Cardiac muscle cell (in vitro differentiated cells and primary cell): Measurements from ENCODE around the gene MPV17. TPM values are rescaled to one million over a fixed set of nuclear protein-coding genes. Genes with fewer than 3 reads are reported as not detected.

Experiments
- DNase-seq, 2 donors: peaks; one replicate each; pipeline versions ENCODE4 v3.0.0 to v3.0.0-alpha.2; 2010 to 2017; ENCODE audit warnings: low read depth in 1 of 2, low spot score in 1 of 2
- H3K27ac ChIP-seq: fragments of 200-600 bp; sonication (generic); 2 replicates; pipeline ENCODE4 v1.5.1; 2016
- H3K27me3 ChIP-seq: fragments of 200-600 bp; sonication (generic); 2 replicates; pipeline ENCODE4 v1.6.0; 2016; ENCODE audit warnings: control low read depth
- H3K36me3 ChIP-seq: fragments of 200-600 bp; sonication (generic); 2 replicates; pipeline ENCODE4 v1.5.1; 2016; ENCODE audit warnings: control low read depth
- H3K4me1 ChIP-seq: fragments of 200-600 bp; sonication (generic); 2 replicates; pipeline ENCODE4 v1.8.1; 2017; ENCODE audit warnings: low read depth, mild to moderate bottlenecking, mixed run types
- H3K4me3 ChIP-seq: fragments of 200-600 bp; sonication (generic); 2 replicates; pipeline ENCODE4 v1.5.1; 2016; ENCODE audit warnings: mild to moderate bottlenecking
- H3K9me3 ChIP-seq: fragments of 200-600 bp; sonication (generic); 2 replicates; pipeline ENCODE4 v1.5.1; 2017; ENCODE audit warnings: low read depth, mild to moderate bottlenecking, control low read depth
- polyA plus RNA-seq: library from polyadenylated mRNA; unstranded; fragments of >200 nt; fragmentation: Nextera tagmentation; extraction: Ambion mirVana; gene quantifications from 2 replicates; pipeline ENCODE4 v1.2.1, GENCODE V29; 2016
- total RNA-seq: library from RNA; depleted of rRNA; stranded (reverse); fragments of >200 nt; gene quantifications from 2 replicates; pipeline ENCODE4 v1.2.3, GENCODE V29; 2016
- TF ChIP-seq, protein P1 (sequence below): IDR thresholded peaks from 2 replicates; pipeline ENCODE4 v1.5.1; 2012; ENCODE audit warnings: low read depth, mild to moderate bottlenecking, low read length

MPV17 gene
- total and polyA plus RNA-seq, 2 experiments from 2014 or later = 70.8 to 88.7 TPM

DNA sequence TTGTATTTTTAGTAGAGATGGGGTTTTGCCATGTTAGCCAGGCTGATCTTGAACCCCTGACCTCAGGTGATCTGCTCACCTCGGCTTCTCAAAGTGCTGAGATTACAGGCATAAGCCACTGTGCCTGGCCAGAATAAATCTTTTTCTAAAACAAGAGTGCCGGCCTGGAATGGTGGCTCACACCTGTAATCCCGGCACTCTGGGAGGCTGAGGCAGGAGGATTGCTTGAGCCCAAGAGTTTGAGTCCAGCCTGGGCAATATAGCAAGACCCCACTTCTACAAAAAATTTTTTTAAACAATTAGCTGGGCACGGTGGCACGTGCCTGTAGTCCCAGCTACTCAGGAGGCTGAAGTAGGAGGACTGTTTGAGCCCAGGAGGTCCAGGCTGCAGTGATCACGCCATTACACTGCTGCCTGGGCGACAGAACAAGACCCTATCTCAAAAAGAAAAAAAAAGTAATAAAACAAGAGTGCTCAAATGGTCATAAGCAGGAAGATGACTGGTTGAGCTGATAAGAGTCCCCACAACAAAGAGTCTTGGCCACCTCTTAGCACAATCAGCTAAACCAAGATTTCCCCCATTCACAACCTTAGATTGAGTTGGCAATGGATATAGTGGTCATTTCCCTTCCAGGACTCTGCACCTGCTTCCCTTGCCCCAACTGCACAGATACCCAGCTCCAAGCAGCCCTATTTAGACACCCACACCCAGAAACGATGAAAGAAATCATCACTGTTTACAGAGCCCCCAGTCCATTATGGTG is 8.8 kb downstream of the MPV17 start:
- H3K36me3 ChIP-seq = no peaks in the 10 kb centered on the region
- DNase-seq = no peak

DNA sequence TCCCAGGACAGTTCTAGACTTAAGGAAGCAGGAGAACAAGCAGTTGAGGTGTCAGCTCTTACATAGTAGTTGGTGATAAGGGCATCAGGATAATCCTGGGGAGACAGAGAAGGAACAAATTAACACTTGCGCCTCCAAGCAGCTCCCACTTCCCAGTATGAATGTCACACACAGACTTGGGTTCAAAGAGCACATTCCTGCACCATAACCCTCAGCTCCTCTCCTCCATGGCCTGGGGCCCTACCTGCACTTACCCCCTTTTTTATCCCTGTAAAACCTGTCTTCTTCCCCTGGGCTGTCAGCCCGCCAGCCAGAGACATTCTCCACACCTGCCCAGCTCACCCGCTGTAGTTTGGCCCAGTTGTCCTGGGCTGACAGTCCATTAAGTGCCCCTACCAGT is 10.7 kb downstream of the MPV17 start:
- H3K36me3 ChIP-seq = no peaks in the 10 kb centered on the region
- no peaks in the 10 kb centered on the region for H3K9me3 ChIP-seq
- H3K4me3 ChIP-seq = no peak overlapping the region
- H3K27ac ChIP-seq = no peak overlapping the region
- no peak for DNase-seq
- H3K4me1 ChIP-seq = no peaks in the 10 kb centered on the region
- TF ChIP-seq, protein P1, sequence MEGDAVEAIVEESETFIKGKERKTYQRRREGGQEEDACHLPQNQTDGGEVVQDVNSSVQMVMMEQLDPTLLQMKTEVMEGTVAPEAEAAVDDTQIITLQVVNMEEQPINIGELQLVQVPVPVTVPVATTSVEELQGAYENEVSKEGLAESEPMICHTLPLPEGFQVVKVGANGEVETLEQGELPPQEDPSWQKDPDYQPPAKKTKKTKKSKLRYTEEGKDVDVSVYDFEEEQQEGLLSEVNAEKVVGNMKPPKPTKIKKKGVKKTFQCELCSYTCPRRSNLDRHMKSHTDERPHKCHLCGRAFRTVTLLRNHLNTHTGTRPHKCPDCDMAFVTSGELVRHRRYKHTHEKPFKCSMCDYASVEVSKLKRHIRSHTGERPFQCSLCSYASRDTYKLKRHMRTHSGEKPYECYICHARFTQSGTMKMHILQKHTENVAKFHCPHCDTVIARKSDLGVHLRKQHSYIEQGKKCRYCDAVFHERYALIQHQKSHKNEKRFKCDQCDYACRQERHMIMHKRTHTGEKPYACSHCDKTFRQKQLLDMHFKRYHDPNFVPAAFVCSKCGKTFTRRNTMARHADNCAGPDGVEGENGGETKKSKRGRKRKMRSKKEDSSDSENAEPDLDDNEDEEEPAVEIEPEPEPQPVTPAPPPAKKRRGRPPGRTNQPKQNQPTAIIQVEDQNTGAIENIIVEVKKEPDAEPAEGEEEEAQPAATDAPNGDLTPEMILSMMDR = no peak
- H3K27me3 ChIP-seq = peaks cover 10% of the 10 kb centered on the region

More for the DNA sequence above, 8.8 kb downstream of the MPV17 start:
- Histone ChIP-seq H3K4me3 (no peak overlapping the region), H3K27ac (no peak overlapping the region), H3K9me3 (no peaks in the 10 kb centered on the region), H3K4me1 (no peaks in the 10 kb centered on the region), H3K27me3 (no peaks in the 10 kb centered on the region)
- TF ChIP-seq, protein P1 = no peak

DNA sequence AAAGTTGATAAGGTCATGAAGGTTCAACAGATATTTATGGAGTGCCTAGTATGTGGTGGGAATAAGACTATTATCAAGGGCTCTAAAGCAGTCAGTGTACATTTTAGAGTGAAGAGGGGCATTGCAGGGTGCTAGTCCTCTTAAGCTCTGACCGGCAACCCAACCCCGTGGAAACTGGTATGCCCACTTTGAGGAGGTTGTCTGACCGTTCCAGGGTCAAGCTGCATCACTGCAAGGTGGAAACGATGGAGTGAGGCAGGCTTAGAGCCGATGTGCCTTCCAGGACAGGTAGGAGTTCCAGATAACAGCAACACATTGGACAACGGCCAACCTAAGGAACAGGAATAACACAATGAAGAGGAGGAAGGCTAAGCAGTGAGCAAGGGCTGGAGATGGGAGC is 13.2 kb downstream of the MPV17 start:
- no peaks in the 10 kb centered on the region for H3K9me3 ChIP-seq
- H3K27ac ChIP-seq = no peak overlapping the region
- no peak overlapping the region for H3K4me3 ChIP-seq
- no peaks in the 10 kb centered on the region for H3K4me1 ChIP-seq
- DNase-seq = no peak
- H3K36me3 ChIP-seq = peaks cover 6% of the 10 kb centered on the region
- peaks cover 35% of the 10 kb centered on the region for H3K27me3 ChIP-seq
- TF ChIP-seq, protein P1 = no peak

DNA sequence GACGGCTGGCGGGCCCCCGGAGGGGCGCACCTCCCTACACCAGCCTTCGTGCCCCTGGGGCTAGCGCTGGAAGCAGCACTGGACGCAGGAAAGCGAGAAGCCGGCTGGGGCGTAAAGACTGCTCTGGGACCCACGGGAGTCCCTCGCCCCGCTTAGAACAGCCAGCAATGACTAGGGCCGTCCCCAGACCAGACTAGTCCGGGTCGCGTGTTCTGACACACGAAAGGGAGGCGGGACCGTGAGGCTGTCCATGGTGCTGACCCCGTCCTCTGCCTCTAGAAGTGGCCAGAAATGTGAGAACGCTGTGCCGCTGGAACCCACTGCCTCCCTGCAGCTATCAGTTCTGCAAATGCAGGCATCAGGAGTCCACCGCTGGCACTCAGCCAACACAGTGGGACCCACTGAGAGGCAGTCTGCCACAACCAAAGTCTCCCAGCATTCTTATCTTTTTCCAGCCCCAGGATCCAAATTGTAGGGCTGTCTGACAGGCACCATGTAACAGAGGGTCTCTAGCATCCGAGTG is 14.5 kb downstream of the MPV17 start, which contains the start of gene UCN:
Gene UCN (minus strand): TSS at position 87 of the 523 bp plus-strand sequence. CDS start 550 bp downstream, outside the sequence.
- DNase-seq = peak; percentile 62 to 91
- peaks cover 6% of the 10 kb centered on the region for H3K36me3 ChIP-seq
- no peak within 1 kb of the TSS for H3K27ac ChIP-seq
- no peak within 1 kb of the TSS for H3K4me3 ChIP-seq
- TF ChIP-seq, protein P1 = no peak
- H3K27me3 ChIP-seq = peaks cover 40% of the 10 kb centered on the region
- H3K4me1 ChIP-seq = no peaks in the 10 kb centered on the region
- H3K9me3 ChIP-seq = no peaks in the 10 kb centered on the region

DNA sequence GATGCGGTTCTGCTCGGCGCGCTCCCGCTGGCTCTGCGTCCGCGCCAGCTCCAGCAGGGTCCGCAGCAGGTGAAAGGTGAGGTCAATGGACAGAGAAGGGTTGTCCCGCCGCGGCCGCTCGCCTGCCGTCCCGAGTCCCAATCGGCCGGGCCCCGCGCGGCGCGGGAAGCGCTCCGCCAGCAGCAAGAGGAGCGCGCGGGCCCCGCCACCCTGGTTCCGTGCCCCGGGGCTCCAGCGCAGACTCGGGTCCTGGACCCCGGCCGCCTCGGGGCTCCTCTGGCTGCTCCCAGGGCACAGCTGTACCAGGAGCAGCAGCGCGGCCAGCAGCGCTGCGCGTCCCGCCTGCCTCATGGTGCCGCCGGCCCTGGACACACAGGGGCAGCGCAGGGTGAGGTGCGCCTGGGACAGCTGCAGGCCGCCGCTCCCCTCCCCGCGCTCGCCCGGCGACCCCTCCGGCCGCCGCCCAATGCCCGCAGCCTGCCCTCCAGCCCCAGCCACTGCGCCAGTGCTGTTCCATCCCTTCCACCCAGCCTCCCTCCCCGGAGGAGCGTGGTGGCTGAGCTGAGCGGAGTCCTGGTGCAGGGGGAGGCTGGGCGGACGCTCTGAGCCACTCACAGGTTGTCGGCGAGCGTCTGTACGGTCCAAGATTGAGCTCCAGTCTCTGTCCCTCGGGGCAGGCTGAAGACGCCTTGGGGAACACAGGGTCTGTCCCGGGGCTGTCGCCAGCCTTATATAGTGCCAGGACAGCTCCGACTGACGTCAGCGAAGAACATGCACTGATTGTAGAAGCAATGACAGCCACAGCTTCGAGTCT is 15.1 kb downstream of the MPV17 start:
- TF ChIP-seq, protein P1 = no peak
- Histone ChIP-seq H3K9me3 (no peaks in the 10 kb centered on the region), H3K4me1 (no peaks in the 10 kb centered on the region), H3K36me3 (peaks cover 6% of the 10 kb centered on the region), H3K27me3 (peaks cover 40% of the 10 kb centered on the region), H3K27ac (no peak overlapping the region), H3K4me3 (no peak overlapping the region)
- DNase-seq = peak in 1 of 2 donors; percentile 52
